Measurements from ENCODE around the gene PLEKHH3. TPM values are rescaled to one million over a fixed set of nuclear protein-coding genes. Genes with fewer than 3 reads are reported as not detected.
A peak's percentile ranks its signal among the peaks of the same experiment; 100 is the strongest.

The PLEKHH3 gene
- 11.9 and 16.8 TPM in 2 replicates for total RNA-seq (2021)
- percentile 39 among the genes with signal in this experiment for Bru-seq, nascent RNA
- percentile 52 among the genes with signal in this experiment for BruChase-seq, experiment 1, labeled RNA remaining after a 2-hour chase
- percentile 43 among the genes with signal in this experiment for BruChase-seq, experiment 2, labeled RNA remaining after a 6-hour chase
- long read RNA-seq, transcript PLEKHH3-204 (13 exons, 2,983 nt) = major isoform, 11 of 24 reads
- long read RNA-seq, partial matches to known transcripts = 2 of 24 reads
- long read RNA-seq, other reads (novel, unspliced or antisense) = 9 of 24 reads

GRCh38 chr17:42676424-42677011 is at the start of gene PLEKHH3:
Gene PLEKHH3 (minus strand): TSS chr17:42676994. CDS start chr17:42676563, 431 bp downstream.
- Histone ChIP-seq H3K9me3 (ENCODE audit: low read depth, low read length, poor library complexity, severe bottlenecking) (no peaks in the 10 kb centered on the region), H3K4me3 (ENCODE audit: low read depth, low read length, poor library complexity, severe bottlenecking) (peak within 1 kb of the TSS; percentile 77), H3K36me3 (ENCODE audit: insufficient read depth, low read length, poor library complexity, severe bottlenecking) (no peaks in the 10 kb centered on the region), H3K27me3 (replicated peaks; ENCODE audit: insufficient read depth, low read depth, low read length, poor library complexity) (no peaks in the 10 kb centered on the region), H3K27ac (ENCODE audit: low read depth, low read length, poor library complexity, severe bottlenecking) (peak within 1 kb of the TSS; percentile 88), H3K4me1 (ENCODE audit: insufficient read depth, low read length, poor library complexity, severe bottlenecking) (peaks cover 16% of the 10 kb centered on the region)
- BruUV-seq (replicated peaks) = no TSS peak
- ChIA-PET POLR2A (ENCODE audit: low non-redundant PET) (no interaction called here), CTCF (interaction anchor here (0.9 kb wide), 1 partner anchor 87 kb away, joined by 3 read pairs; no protein-coding TSS in a partner anchor)
- intact Hi-C loops (cut with micrococcal nuclease; ENCODE audit: unreplicated experiment) = loop anchor here (2.0 to 5.0 kb wide), 2 partner anchors 68 to 99 kb away; partner anchors contain the start of genes PSMC3IP, RETREG3 and TUBG1
- peak; percentile 43 for DNase-seq (ENCODE audit: low spot score)
- no peak for TF ChIP-seq CTCF (conservative IDR thresholded peaks at IDR 0.05; ENCODE audit: low read depth, low read length)
- TF ChIP-seq EZH2 (IDR thresholded peaks at IDR 0.05; ENCODE audit: borderline replicate concordance, low read depth, low read length, poor library complexity, severe bottlenecking) = no peak

- no peak overlapping the region for H3K27ac ChIP-seq (ENCODE audit: low read depth, low read length, poor library complexity, severe bottlenecking)
- H3K4me3 ChIP-seq (ENCODE audit: low read depth, low read length, poor library complexity, severe bottlenecking) = no peak overlapping the region
- H3K9me3 ChIP-seq (ENCODE audit: low read depth, low read length, poor library complexity, severe bottlenecking) = no peaks in the 10 kb centered on the region
- no peaks in the 10 kb centered on the region for H3K4me1 ChIP-seq (ENCODE audit: insufficient read depth, low read length, poor library complexity, severe bottlenecking)
- CTCF ChIA-PET = interaction anchor here (0.7 kb wide), 1 partner anchor 19 kb away, joined by 4 read pairs; no protein-coding TSS in a partner anchor
- BruUV-seq (replicated peaks) = no TSS peak
- H3K36me3 ChIP-seq (ENCODE audit: insufficient read depth, low read length, poor library complexity, severe bottlenecking) = peaks cover 9% of the 10 kb centered on the region
- DNase-seq (ENCODE audit: low spot score) = no peak
- intact Hi-C loops (cut with micrococcal nuclease; ENCODE audit: unreplicated experiment) = loop anchor here (10.0 kb wide), 1 partner anchor 100 kb away; the partner anchor contains the start of gene BECN1
- TF ChIP-seq CTCF (conservative IDR thresholded peaks at IDR 0.05; ENCODE audit: low read depth, low read length) = no peak
- TF ChIP-seq EZH2 (IDR thresholded peaks at IDR 0.05; ENCODE audit: borderline replicate concordance, low read depth, low read length, poor library complexity, severe bottlenecking) = no peak
- H3K27me3 ChIP-seq (replicated peaks; ENCODE audit: insufficient read depth, low read depth, low read length, poor library complexity) = no peaks in the 10 kb centered on the region
- POLR2A ChIA-PET (ENCODE audit: low non-redundant PET) = no interaction called here
These were observed 48.3 kb upstream of the PLEKHH3 start for GRCh38 chr17:42725143-42725542.

- CTCF ChIA-PET = no interaction called here
These were observed 46.8 kb upstream of the PLEKHH3 start for GRCh38 chr17:42723636-42724035.

More at GRCh38 chr17:42723636-42724035, 46.8 kb upstream of the PLEKHH3 start:
- intact Hi-C loops (cut with micrococcal nuclease; ENCODE audit: unreplicated experiment) = loop anchor here (10.0 kb wide), 1 partner anchor 101 kb away; the partner anchor contains the start of gene BECN1
- no TSS peak for BruUV-seq (replicated peaks)
- Histone ChIP-seq H3K27me3 (replicated peaks; ENCODE audit: insufficient read depth, low read depth, low read length, poor library complexity) (no peaks in the 10 kb centered on the region), H3K4me3 (ENCODE audit: low read depth, low read length, poor library complexity, severe bottlenecking) (no peak overlapping the region), H3K27ac (ENCODE audit: low read depth, low read length, poor library complexity, severe bottlenecking) (no peak overlapping the region), H3K4me1 (ENCODE audit: insufficient read depth, low read length, poor library complexity, severe bottlenecking) (no peaks in the 10 kb centered on the region), H3K36me3 (ENCODE audit: insufficient read depth, low read length, poor library complexity, severe bottlenecking) (peaks cover 18% of the 10 kb centered on the region), H3K9me3 (ENCODE audit: low read depth, low read length, poor library complexity, severe bottlenecking) (no peaks in the 10 kb centered on the region)
- TF ChIP-seq EZH2 (IDR thresholded peaks at IDR 0.05; ENCODE audit: borderline replicate concordance, low read depth, low read length, poor library complexity, severe bottlenecking) (no peak), CTCF (conservative IDR thresholded peaks at IDR 0.05; ENCODE audit: low read depth, low read length) (no peak)
- POLR2A ChIA-PET (ENCODE audit: low non-redundant PET) = no interaction called here
- no peak for DNase-seq (ENCODE audit: low spot score)

Data from A673 (cell line).